HG02981 (cell line): ENCODE results near the gene POLK.
"Not testable (repeated sequence)": the region's sequence is repeated elsewhere in the genome, so short reads cannot be mapped to it uniquely, and the experiment has no call there.

Experiments used
- ATAC-seq: cut with Tn5 transposase; IDR thresholded peaks from one replicate; pipeline ENCODE4 v1.9.1; 2021; ENCODE audit warnings: mild to moderate bottlenecking, moderate library complexity; ENCODE audit not compliant: unreplicated experiment

Gene POLK

GRCh38 chr5:75546830-75547229 lies 35.1 kb downstream of the POLK start:
- no peak for ATAC-seq

- ATAC-seq, result no peak
These were observed 36.1 kb downstream of the POLK start for GRCh38 chr5:75547812-75548211.

GRCh38 chr5:75550597-75550996 lies 38.9 kb downstream of the POLK start:
- ATAC-seq, result no peak

- no peak for ATAC-seq
These were observed 39.8 kb downstream of the POLK start for GRCh38 chr5:75551471-75551870.

- no peak for ATAC-seq
These were observed 41.1 kb downstream of the POLK start for GRCh38 chr5:75552764-75553163.

GRCh38 chr5:75553358-75553757 lies 41.7 kb downstream of the POLK start:
- no peak for ATAC-seq

- no peak for ATAC-seq
These were observed 46.5 kb downstream of the POLK start for GRCh38 chr5:75558221-75558620.

- no peak for ATAC-seq
These were observed 47.4 kb downstream of the POLK start for GRCh38 chr5:75558981-75559632.

GRCh38 chr5:75560655-75561054 lies 49.0 kb downstream of the POLK start:
- ATAC-seq, result not testable (repeated sequence)

GRCh38 chr5:75565991-75566709 lies 54.5 kb downstream of the POLK start:
- ATAC-seq, result not testable (repeated sequence)

- ATAC-seq, result peak; percentile 78
These were observed 55.1 kb downstream of the POLK start for GRCh38 chr5:75566710-75567309.

GRCh38 chr5:75567710-75568109 lies 56.0 kb downstream of the POLK start:
- ATAC-seq, result no peak

GRCh38 chr5:75568202-75568601 lies 56.5 kb downstream of the POLK start:
- no peak for ATAC-seq

GRCh38 chr5:75571547-75571946 lies 59.9 kb downstream of the POLK start:
- no peak for ATAC-seq

GRCh38 chr5:75574791-75575190 lies 63.1 kb downstream of the POLK start:
- ATAC-seq, result peak; percentile 7

GRCh38 chr5:75578280-75578679 lies 66.6 kb downstream of the POLK start:
- not testable (repeated sequence) for ATAC-seq

GRCh38 chr5:75584641-75585040 lies 73.0 kb downstream of the POLK start:
- ATAC-seq, result no peak

- no peak for ATAC-seq
These were observed 77.0 kb downstream of the POLK start for GRCh38 chr5:75588666-75589065.

GRCh38 chr5:75600535-75600934 lies 88.8 kb downstream of the POLK start:
- no peak for ATAC-seq

GRCh38 chr5:75601567-75601966 lies 89.9 kb downstream of the POLK start:
- no peak for ATAC-seq

GRCh38 chr5:75601996-75602395 lies 90.3 kb downstream of the POLK start:
- no peak for ATAC-seq

- no peak for ATAC-seq
These were observed 91.7 kb downstream of the POLK start for GRCh38 chr5:75603371-75603770.
